Measurements from ENCODE around the gene PKIG. TPM values are rescaled to one million over a fixed set of nuclear protein-coding genes. Genes with fewer than 3 reads are reported as not detected.

Gene PKIG
- total and polyA plus RNA-seq, 2 experiments from 2014 or later = 29.7 to 33.2 TPM

DNA sequence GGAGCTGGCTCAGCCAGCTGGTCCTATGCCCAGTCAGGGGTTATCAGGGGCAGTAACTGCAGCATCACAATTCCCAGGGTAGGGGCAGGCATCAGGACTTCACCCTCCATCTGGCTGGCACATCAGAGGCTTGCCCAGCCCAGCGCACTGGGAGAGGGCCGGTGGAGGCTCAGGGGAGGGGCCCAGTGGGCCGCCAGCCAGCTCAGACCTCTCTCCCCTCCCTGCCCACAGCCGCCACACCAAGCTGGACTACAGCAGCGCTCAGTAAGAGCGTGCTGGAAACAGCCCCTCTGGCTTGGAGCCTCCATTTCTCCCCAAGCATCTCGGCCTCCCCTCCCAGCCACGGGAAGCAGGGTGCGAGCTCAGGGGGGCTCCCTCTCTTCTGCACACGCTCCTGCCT, 47.2 kb downstream of the PKIG start:
- Histone ChIP-seq H3K4me3 (no peak overlapping the region), H3K27ac (ENCODE audit: low read depth) (no peak overlapping the region), H4K20me1 (replicated peaks; ENCODE audit: insufficient read depth) (no peaks in the 10 kb centered on the region), H3K79me2 (replicated peaks; ENCODE audit: insufficient read depth) (no peaks in the 10 kb centered on the region), H3K9me2 (ENCODE audit: insufficient read depth) (no peaks in the 10 kb centered on the region), H3K4me1 (ENCODE audit: insufficient read depth) (peaks cover 5% of the 10 kb centered on the region), H2AFZ (no peak overlapping the region), H3K27me3 (ENCODE audit: insufficient read depth) (no peaks in the 10 kb centered on the region), H3K4me2 (no peak overlapping the region), H3K36me3 (ENCODE audit: insufficient read depth) (no peaks in the 10 kb centered on the region), H3F3A (replicated peaks; ENCODE audit: low read depth) (no peaks in the 10 kb centered on the region)
- Mint-ChIP-seq H3K4me1 (peaks cover 10% of the 10 kb centered on the region), H3K9me3 (no peaks in the 10 kb centered on the region), H3K4me3 (no peak overlapping the region), H3K27me3 (ENCODE audit: insufficient read depth, low read depth, poor library complexity) (peaks cover 3% of the 10 kb centered on the region), H3K36me3 (ENCODE audit: low read depth) (peaks cover 5% of the 10 kb centered on the region), H3K27ac (no peak overlapping the region)
- DNase-seq (ENCODE audit: low spot score) = no peak
- TF ChIP-seq ZNF331 (CRISPR knock-in tag; IDR thresholded peaks at IDR 0.05; ENCODE audit: low read depth) (no peak), JUNB (IDR thresholded peaks at IDR 0.05; ENCODE audit: unreplicated experiment) (no peak), POLR2AphosphoS5 (IDR thresholded peaks at IDR 0.05; ENCODE audit: low read depth) (no peak), STAT1 (IDR thresholded peaks at IDR 0.05; ENCODE audit: unreplicated experiment) (no peak), CREB1 (CRISPR knock-in tag; IDR thresholded peaks at IDR 0.05; ENCODE audit: low read depth) (no peak), NANOG (IDR thresholded peaks at IDR 0.05; ENCODE audit: borderline replicate concordance) (no peak), ZNF114 (CRISPR knock-in tag; IDR thresholded peaks at IDR 0.05) (no peak), EZH2phosphoT487 (IDR thresholded peaks at IDR 0.05; ENCODE audit: unreplicated experiment) (no peak), EZH2 (IDR thresholded peaks at IDR 0.05; ENCODE audit: low read depth, unreplicated experiment) (no peak)
- TF ChIP-seq, protein P1, sequence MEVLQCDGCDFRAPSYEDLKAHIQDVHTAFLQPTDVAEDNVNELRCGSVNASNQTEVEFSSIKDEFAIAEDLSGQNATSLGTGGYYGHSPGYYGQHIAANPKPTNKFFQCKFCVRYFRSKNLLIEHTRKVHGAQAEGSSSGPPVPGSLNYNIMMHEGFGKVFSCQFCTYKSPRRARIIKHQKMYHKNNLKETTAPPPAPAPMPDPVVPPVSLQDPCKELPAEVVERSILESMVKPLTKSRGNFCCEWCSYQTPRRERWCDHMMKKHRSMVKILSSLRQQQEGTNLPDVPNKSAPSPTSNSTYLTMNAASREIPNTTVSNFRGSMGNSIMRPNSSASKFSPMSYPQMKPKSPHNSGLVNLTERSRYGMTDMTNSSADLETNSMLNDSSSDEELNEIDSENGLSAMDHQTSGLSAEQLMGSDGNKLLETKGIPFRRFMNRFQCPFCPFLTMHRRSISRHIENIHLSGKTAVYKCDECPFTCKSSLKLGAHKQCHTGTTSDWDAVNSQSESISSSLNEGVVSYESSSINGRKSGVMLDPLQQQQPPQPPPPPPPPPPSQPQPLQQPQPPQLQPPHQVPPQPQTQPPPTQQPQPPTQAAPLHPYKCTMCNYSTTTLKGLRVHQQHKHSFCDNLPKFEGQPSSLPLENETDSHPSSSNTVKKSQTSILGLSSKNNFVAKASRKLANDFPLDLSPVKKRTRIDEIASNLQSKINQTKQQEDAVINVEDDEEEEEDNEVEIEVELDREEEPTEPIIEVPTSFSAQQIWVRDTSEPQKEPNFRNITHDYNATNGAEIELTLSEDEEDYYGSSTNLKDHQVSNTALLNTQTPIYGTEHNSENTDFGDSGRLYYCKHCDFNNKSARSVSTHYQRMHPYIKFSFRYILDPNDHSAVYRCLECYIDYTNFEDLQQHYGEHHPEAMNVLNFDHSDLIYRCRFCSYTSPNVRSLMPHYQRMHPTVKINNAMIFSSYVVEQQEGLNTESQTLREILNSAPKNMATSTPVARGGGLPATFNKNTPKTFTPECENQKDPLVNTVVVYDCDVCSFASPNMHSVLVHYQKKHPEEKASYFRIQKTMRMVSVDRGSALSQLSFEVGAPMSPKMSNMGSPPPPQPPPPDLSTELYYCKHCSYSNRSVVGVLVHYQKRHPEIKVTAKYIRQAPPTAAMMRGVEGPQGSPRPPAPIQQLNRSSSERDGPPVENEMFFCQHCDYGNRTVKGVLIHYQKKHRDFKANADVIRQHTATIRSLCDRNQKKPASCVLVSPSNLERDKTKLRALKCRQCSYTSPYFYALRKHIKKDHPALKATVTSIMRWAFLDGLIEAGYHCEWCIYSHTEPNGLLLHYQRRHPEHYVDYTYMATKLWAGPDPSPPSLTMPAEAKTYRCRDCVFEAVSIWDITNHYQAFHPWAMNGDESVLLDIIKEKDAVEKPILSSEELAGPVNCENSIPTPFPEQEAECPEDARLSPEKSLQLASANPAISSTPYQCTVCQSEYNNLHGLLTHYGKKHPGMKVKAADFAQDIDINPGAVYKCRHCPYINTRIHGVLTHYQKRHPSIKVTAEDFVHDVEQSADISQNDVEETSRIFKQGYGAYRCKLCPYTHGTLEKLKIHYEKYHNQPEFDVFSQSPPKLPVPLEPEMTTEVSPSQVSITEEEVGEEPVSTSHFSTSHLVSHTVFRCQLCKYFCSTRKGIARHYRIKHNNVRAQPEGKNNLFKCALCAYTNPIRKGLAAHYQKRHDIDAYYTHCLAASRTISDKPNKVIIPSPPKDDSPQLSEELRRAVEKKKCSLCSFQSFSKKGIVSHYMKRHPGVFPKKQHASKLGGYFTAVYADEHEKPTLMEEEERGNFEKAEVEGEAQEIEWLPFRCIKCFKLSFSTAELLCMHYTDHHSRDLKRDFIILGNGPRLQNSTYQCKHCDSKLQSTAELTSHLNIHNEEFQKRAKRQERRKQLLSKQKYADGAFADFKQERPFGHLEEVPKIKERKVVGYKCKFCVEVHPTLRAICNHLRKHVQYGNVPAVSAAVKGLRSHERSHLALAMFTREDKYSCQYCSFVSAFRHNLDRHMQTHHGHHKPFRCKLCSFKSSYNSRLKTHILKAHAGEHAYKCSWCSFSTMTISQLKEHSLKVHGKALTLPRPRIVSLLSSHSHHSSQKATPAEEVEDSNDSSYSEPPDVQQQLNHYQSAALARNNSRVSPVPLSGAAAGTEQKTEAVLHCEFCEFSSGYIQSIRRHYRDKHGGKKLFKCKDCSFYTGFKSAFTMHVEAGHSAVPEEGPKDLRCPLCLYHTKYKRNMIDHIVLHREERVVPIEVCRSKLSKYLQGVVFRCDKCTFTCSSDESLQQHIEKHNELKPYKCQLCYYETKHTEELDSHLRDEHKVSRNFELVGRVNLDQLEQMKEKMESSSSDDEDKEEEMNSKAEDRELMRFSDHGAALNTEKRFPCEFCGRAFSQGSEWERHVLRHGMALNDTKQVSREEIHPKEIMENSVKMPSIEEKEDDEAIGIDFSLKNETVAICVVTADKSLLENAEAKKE (CRISPR knock-in tag; IDR thresholded peaks at IDR 0.05) = no peak
- TF ChIP-seq, protein P2, sequence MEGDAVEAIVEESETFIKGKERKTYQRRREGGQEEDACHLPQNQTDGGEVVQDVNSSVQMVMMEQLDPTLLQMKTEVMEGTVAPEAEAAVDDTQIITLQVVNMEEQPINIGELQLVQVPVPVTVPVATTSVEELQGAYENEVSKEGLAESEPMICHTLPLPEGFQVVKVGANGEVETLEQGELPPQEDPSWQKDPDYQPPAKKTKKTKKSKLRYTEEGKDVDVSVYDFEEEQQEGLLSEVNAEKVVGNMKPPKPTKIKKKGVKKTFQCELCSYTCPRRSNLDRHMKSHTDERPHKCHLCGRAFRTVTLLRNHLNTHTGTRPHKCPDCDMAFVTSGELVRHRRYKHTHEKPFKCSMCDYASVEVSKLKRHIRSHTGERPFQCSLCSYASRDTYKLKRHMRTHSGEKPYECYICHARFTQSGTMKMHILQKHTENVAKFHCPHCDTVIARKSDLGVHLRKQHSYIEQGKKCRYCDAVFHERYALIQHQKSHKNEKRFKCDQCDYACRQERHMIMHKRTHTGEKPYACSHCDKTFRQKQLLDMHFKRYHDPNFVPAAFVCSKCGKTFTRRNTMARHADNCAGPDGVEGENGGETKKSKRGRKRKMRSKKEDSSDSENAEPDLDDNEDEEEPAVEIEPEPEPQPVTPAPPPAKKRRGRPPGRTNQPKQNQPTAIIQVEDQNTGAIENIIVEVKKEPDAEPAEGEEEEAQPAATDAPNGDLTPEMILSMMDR (conservative IDR thresholded peaks at IDR 0.05; ENCODE audit: low read depth in 2 of 2) = no peak
- TF ChIP-seq, protein P3, sequence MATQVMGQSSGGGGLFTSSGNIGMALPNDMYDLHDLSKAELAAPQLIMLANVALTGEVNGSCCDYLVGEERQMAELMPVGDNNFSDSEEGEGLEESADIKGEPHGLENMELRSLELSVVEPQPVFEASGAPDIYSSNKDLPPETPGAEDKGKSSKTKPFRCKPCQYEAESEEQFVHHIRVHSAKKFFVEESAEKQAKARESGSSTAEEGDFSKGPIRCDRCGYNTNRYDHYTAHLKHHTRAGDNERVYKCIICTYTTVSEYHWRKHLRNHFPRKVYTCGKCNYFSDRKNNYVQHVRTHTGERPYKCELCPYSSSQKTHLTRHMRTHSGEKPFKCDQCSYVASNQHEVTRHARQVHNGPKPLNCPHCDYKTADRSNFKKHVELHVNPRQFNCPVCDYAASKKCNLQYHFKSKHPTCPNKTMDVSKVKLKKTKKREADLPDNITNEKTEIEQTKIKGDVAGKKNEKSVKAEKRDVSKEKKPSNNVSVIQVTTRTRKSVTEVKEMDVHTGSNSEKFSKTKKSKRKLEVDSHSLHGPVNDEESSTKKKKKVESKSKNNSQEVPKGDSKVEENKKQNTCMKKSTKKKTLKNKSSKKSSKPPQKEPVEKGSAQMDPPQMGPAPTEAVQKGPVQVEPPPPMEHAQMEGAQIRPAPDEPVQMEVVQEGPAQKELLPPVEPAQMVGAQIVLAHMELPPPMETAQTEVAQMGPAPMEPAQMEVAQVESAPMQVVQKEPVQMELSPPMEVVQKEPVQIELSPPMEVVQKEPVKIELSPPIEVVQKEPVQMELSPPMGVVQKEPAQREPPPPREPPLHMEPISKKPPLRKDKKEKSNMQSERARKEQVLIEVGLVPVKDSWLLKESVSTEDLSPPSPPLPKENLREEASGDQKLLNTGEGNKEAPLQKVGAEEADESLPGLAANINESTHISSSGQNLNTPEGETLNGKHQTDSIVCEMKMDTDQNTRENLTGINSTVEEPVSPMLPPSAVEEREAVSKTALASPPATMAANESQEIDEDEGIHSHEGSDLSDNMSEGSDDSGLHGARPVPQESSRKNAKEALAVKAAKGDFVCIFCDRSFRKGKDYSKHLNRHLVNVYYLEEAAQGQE (IDR thresholded peaks at IDR 0.05; ENCODE audit: unreplicated experiment) = no peak
- TF ChIP-seq, protein P4, sequence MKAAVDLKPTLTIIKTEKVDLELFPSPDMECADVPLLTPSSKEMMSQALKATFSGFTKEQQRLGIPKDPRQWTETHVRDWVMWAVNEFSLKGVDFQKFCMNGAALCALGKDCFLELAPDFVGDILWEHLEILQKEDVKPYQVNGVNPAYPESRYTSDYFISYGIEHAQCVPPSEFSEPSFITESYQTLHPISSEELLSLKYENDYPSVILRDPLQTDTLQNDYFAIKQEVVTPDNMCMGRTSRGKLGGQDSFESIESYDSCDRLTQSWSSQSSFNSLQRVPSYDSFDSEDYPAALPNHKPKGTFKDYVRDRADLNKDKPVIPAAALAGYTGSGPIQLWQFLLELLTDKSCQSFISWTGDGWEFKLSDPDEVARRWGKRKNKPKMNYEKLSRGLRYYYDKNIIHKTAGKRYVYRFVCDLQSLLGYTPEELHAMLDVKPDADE (IDR thresholded peaks at IDR 0.05) = no peak
- ATAC-seq = no peak

All from GM23338 (cell line).